ENCODE results near the gene CABLES2.

CABLES2 gene

DNA sequence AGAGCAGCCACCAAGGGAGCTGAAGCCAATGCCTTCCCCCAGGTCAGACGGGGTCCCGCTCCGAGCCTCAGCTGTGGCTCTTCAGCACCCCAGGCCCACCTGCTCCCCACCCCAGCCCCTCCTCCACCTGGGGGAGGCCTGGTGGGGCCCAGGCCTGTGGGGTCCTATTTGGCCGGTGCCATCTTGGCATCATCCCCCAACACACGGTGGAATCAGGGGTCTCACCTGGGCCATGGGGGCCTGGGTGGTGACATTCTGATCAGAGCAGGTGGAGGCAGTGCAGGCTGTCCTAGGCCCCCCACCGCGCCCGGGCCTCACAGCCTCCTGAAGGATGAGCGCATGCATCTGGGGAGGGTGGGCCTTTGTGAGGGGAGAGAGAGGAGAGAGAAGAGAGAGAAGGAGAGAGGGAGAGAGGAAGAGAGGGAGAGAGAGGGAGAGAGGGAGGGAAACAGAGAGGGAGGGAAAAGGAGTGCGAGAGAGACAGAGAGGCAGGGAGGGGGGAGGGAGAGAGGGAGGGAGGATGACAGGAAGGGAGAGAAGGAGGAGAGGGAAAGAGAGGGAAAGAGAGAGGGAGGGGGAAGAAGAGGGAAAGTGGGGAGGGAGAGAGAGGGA is 44.2 kb upstream of the CABLES2 start:
- in situ Hi-C loops (cut with HindIII; ENCODE audit: low sequenced_read_pairs) = no loop called here
- H3K4me3 ChIP-seq (ENCODE audit: low read depth, low read length) = no peak overlapping the region
- DNase-seq (ENCODE audit: low read depth) = no peak
- TF ChIP-seq, protein P1, sequence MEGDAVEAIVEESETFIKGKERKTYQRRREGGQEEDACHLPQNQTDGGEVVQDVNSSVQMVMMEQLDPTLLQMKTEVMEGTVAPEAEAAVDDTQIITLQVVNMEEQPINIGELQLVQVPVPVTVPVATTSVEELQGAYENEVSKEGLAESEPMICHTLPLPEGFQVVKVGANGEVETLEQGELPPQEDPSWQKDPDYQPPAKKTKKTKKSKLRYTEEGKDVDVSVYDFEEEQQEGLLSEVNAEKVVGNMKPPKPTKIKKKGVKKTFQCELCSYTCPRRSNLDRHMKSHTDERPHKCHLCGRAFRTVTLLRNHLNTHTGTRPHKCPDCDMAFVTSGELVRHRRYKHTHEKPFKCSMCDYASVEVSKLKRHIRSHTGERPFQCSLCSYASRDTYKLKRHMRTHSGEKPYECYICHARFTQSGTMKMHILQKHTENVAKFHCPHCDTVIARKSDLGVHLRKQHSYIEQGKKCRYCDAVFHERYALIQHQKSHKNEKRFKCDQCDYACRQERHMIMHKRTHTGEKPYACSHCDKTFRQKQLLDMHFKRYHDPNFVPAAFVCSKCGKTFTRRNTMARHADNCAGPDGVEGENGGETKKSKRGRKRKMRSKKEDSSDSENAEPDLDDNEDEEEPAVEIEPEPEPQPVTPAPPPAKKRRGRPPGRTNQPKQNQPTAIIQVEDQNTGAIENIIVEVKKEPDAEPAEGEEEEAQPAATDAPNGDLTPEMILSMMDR (IDR thresholded peaks at IDR 0.05; ENCODE audit: low read depth, low read length, missing control alignments) = no peak

DNA sequence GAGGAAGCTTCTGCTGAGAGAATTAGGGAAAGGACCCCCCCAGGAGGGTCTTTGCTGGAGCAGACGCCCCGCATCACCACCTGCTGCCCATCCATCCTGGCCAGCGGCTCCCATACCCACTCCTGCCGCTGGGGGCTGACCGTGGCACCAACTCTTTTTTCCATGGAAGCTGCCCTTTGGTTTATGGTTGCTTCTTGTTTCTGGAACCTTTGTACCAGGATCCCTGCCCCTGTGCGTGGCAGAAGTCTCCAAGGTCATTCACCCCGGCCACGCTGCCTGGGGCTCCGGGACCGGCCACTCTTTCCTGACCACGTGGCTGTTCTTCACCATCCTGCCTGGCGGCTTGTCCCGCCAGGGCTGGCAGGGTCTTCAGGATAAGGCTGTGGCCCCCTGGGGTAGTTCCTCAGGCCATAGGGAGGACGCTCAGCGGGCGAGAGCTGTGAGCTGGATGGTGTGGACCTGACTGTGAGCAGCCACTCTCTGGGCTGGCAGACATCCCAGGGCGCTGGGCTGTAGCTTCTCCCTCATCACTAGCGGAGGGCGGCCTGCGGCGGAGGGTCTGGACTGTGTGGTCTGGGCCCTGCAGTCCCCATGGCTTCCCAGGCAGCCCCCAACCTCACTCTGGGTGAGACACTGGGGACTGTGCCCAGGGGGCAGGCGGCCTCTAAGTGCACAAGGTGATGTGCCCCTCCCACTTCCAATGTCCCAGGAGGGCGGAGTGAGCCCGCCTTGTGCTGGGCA is 43.0 kb upstream of the CABLES2 start:
- no peak overlapping the region for H3K4me3 ChIP-seq (ENCODE audit: low read depth, low read length)
- TF ChIP-seq, protein P1 (IDR thresholded peaks at IDR 0.05; ENCODE audit: low read depth, low read length, missing control alignments) = no peak
- DNase-seq (ENCODE audit: low read depth) = no peak
- in situ Hi-C loops (cut with HindIII; ENCODE audit: low sequenced_read_pairs) = no loop called here

DNA sequence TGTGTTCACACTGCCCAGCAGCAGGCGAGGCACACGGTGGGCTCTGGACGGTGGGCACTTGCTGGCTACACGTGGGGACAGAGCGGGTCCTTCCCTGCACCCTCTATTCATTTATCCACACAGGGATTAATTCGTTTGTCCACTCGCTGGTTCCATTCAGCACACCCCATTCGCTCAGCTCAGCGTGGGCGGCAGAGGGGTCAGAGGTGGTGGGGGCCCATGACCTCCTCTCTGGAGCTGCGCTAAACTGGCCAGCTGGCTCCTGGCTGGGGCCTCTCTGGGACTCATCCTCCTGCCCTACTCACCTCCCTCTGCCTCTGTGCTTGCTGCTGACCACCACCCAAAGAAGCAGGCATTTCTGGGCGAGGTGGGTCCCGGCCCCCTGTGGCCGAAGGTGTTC is 41.7 kb upstream of the CABLES2 start:
- no peak for DNase-seq (ENCODE audit: low read depth)
- in situ Hi-C loops (cut with HindIII; ENCODE audit: low sequenced_read_pairs) = no loop called here
- TF ChIP-seq, protein P1 (IDR thresholded peaks at IDR 0.05; ENCODE audit: low read depth, low read length, missing control alignments) = no peak
- H3K4me3 ChIP-seq (ENCODE audit: low read depth, low read length) = no peak overlapping the region

DNA sequence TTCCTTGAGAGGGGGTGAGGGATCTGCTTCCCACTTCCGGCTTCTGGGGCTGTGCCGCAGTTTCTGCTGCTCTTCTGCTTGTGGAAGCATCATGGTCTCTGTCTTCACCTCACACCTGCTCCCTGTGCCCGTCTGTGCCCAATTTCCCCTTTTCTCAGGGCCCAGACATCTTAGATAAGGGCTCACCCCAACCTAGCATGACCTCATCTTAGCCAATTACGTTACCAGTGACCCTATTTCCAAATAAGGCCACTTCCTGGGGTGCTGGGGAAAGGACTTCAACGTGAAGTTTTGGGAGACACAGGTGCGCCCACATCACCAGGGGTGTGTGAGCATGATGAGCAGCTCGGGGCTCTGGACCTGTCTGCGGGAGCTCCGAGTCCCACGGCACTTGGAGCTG is 41.0 kb upstream of the CABLES2 start:
- no peak for DNase-seq (ENCODE audit: low read depth)
- no peak overlapping the region for H3K4me3 ChIP-seq (ENCODE audit: low read depth, low read length)
- TF ChIP-seq, protein P1 (IDR thresholded peaks at IDR 0.05; ENCODE audit: low read depth, low read length, missing control alignments) = no peak
- in situ Hi-C loops (cut with HindIII; ENCODE audit: low sequenced_read_pairs) = no loop called here

DNA sequence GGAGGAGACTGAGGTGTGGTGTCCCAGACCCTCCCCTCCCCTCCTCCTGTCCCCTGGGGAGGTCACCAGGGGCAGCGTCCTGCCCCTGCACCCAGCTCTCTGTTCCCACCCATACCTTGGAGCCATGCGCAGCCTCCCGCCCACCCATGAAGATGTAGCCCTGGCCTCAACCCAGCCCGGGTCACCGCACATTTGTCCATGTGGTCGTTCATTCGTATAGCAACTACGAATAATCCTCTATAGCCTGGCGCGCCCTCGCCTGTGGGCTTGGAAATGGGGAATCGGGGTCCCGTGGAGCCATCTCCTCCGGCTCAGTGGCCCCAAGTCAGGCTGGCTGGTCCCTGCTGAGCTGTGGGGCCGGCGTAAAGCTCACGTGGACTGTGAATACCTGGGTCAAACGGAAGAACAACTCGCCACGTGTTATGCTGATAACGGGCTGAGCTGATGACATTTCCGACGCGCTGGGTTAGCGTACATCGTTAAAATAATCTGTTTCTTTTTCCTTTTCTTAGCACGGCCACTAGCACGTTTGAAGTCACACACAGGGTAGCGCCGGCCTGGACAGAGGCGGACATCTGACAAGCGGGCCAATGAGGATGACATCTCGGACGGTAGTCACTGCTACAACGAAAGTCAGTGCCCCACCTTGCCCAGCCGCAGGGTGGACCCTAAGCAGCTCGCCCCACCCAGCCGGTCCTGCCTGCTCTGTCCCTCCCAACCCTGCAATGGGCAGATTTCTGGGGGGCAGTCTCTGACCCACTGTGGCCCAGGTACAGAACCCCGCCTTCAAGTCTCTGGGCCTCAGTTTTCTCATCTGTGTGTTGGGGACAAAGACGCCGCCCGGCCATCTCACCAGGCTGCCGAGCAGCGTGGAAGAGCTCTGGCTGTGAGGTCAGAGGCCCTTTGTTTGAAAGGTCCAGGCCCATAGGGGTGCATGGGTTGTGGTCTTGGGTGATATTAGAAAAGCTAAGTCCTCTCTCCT is 40.1 kb upstream of the CABLES2 start:
- DNase-seq (ENCODE audit: low read depth) = no peak
- in situ Hi-C loops (cut with HindIII; ENCODE audit: low sequenced_read_pairs) = no loop called here
- TF ChIP-seq, protein P1 (IDR thresholded peaks at IDR 0.05; ENCODE audit: low read depth, low read length, missing control alignments) = no peak
- H3K4me3 ChIP-seq (ENCODE audit: low read depth, low read length) = no peak overlapping the region

DNA sequence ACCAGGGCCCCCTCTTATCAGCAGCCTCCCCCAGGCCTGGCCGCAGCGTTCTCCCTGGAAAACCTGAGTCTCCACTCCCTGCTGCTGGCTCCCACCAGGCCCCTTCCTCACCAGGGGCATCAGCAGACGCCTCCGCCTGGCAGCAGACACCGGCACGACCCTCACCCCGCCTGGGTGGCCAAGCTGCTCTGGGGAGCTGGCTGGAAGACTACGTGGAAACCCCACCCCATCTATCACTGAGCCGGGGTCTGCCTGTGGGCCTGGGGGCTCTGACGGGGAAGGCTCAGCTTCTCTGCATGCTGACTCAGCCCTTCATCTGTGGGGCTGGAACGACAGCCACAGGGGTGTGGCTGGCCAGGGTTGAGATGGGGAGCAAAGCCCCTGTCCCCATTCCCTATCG is 39.4 kb upstream of the CABLES2 start:
- DNase-seq (ENCODE audit: low read depth) = no peak
- TF ChIP-seq, protein P1 (IDR thresholded peaks at IDR 0.05; ENCODE audit: low read depth, low read length, missing control alignments) = no peak
- in situ Hi-C loops (cut with HindIII; ENCODE audit: low sequenced_read_pairs) = no loop called here
- H3K4me3 ChIP-seq (ENCODE audit: low read depth, low read length) = no peak overlapping the region

All from astrocyte of the cerebellum (primary cell).